ENCODE measurements around the gene STARD5.
A peak's percentile ranks its signal among the peaks of the same experiment; 100 is the strongest.
"Not testable (repeated sequence)": the region's sequence is repeated elsewhere in the genome, so short reads cannot be mapped to it uniquely, and the experiment has no call there.

The STARD5 gene

DNA sequence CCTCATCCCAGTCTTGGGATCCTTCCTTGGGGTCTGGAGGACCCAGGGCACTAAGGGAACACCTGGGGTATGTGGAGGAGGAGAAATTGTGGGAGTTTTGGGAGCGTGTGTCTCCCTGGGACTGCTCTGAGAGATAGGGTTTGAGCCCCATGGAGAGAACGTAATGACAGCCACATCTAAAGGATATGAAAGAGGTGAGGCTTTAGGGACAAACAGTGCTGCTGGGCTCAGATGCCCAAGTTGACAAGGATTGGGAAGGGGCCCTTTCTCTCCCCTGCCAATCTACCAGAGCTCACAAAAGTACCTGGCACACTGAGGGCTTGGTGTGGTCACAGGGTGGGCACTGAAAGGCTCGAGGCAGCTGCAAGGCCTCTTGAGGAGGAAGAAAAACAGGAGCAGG is 13.3 kb upstream of the STARD5 start:
- no peak for DNase-seq

DNA sequence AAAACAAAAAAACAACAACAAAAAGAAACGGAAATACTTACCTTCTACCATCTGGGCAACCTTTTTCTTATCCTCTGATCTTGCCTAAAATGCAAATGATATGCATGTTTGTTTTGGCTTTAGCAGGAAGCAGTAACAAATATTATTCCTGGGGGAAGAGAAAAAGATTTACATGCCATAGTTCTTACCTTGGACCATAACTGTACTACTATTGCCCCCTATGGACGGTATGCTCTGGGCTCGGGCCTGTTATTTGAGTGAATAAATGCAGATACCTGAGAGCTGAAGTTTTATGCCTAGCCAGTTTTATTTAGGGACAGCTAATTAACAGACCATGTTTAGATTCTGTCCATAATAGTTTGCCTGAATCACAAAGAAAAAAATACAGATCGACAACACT is 12.6 kb upstream of the STARD5 start:
- DNase-seq: peak; percentile 33

DNA sequence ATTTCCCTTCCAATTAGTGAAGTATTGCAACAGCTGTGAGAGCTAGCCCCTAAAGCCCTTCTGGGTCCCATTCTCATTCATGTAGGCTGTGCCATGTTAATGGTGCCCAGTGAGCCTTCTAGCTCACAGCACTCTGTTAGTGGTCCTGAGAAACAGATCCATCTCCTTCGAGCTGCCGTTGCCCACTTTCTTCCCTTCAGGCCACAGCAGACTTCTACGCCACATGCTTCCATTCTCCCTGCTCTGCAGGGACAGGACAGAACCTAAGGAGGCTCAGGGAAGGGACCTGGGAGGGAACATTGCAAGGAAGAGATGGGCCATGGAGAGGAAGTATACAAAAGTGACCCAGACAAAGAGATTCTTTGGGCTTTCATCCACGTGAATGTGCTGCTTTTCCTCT is 11.7 kb upstream of the STARD5 start:
- DNase-seq: no peak

DNA sequence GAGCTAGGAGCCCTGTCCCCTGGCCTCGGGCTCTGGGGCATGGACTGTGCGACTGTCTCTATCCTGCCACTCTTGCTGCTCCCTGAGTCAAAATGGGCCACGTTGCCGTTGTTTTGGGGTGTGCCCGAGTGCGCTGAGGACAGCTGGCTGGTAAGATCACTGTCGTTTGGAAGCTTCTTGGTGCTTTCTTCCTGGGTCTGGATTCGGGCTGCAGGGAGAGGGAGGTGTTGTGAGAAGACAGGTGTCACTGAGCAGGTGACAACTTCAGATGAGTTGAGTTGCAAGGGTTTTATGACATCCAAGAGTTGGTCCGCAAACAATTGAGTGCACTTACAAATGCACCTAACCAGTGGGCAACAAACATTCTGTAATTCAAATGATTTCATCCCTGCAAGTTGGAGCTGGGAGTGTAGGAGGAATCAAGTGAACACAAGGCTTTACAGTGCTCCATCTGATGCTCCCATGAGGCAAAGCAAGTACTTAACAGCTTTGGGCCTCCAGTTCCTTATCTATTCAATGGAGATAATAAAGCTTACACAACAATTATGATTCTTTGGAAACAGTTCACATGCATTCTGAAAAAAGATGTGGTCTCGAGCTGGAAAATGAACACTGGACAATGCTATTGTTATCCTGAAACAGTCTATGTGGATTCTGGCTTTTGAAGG is 11.0 kb upstream of the STARD5 start:
- no peak for DNase-seq

DNA sequence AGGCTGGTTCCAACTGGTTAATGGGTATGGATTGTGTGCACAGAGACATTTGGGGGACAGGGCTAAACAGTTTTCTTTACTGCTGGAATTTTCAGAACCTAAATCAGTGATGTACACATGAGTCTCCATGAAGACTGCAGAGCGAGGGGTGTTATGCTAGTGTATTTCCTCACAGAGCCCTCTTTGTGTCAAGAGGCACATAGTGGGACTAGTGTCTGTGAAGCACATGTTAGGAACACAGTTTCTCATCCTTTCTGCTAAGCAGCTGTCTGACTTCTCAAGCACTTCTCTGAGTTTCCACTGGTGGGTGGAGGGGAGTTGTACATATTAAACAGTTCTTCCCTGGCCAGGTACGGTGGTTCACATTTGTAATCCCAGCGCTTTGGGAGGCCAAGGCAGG is 9.4 kb upstream of the STARD5 start:
- DNase-seq: no peak

DNA sequence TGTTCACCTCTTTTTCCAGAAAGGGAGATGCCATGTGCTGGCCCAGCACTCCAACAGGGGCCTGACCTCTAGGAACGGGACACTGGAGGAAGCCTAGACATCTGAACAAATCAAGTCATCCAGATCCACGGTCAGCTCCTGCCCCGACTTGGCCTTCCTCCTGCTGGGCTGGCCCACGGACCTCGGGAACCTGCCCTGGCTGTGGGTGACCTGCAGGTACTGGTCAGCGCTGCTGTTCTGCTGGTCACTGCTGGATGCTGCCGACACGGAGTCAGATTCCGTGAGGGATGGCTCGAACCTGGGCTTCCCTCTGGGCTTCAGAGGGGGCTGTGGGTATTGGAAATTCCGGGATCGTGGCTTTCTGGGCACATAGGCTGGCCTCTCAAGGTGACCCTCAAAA is 8.4 kb upstream of the STARD5 start:
- DNase-seq: no peak

DNA sequence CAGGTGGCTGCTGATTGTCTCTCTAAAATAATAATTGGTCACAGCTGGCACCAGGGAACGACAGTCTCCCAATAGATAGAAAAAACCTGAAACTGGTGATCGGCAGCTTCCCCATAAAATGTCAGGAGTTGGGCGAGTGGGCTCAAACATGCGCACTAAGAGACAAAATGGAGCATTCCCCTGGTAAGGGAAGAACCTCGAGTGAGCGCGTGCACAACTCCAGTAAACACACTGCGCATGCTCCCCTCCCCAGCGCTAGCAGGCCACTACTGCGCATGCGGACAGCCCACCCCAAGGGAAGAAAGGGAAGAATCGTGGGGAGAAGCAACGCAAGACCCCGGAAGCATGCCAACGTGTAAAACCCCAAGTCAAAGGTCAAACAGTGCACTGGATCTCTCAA is 7.7 kb upstream of the STARD5 start:
- DNase-seq: no peak

DNA sequence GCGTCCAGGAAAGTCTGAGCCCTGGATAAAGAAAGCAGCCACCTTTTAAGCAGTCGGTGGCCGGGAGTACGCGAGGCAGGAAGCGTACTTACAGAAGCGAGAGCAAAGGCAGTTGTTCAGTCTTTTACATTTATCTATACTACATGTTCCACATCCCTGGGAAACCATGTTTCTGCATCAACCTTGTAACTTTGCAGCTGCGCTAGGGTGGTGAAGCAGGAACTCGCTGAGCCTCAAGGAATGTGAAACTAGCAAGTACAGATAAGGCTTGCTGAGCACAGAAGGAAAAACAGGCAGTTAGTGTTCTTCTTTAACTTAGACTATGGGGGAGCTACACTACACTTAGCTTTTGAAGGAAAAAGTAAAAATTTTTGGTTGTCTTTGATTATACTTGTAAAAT is 7.2 kb upstream of the STARD5 start:
- not testable (repeated sequence) for DNase-seq

DNA sequence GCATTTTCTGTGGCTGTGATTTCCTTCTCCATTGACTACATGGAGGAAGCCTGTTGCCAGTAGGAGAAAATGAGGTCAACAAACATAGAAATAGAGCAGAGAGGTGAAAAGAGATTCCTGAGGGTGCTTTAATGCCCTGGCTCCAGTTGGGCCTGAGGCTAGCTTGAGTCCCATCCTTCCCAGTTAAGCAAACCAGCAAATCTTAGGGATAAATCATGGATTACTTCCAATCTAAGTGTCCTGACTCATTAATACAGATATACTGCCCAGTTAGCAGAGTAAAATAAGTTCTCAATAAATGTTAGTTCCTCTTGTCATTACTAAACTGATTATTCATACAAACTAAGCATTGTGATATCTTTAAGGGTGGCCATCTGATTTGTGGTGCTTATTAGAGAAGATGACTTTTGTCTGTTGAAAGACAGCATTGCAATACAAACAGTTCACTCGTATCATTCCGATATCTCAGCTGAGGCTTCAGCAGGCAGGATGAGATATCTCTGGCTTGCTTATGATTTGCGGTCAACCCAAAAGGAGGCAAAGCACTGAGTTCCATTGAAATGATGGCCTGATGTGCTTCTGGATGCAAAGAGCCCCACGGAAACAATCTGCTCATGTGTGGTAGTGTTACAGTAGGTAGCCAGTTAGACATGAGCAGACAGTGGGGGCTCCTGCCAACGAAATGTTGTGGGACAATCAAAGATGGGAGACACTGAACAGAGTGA is 6.6 kb upstream of the STARD5 start:
- DNase-seq: no peak

DNA sequence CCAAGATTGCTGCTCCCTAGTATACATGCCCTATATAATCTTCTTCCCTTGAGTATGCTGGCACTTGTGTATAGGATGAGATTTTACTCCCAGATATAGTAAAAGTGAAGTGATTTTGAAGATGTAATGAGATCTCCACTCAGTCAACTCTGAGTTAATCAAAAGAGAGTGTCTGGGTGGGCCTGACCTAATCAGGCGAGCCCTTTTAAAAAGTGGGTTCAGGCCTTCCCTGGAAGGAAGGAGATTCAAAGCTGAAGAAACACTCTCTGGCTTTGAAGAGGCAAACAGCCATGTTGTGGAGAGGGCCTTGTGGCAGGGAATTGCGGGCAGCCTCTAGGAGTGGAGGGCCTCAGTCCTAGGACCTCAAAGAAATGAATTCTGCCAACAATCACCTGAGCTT is 5.5 kb upstream of the STARD5 start:
- DNase-seq: no peak

DNA sequence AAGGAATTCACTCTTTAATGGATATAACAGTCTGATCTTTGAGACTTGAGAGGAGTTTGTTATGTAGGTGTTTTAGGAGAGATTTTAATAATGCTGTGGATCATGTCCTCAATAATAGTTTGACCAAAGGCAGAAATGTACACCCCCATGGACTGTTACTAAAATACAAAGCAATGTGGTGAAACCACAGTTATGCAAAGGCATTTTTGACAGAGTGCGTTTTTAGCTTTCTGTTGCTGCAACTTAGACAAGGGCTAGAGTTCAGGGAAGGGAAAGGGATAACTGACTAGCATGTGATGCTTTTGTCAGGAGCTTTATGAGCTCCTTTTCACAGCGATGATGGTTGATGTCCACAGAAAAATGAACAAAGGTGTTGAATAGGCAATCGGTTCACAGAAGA is 3.6 kb upstream of the STARD5 start:
- no peak for DNase-seq

DNA sequence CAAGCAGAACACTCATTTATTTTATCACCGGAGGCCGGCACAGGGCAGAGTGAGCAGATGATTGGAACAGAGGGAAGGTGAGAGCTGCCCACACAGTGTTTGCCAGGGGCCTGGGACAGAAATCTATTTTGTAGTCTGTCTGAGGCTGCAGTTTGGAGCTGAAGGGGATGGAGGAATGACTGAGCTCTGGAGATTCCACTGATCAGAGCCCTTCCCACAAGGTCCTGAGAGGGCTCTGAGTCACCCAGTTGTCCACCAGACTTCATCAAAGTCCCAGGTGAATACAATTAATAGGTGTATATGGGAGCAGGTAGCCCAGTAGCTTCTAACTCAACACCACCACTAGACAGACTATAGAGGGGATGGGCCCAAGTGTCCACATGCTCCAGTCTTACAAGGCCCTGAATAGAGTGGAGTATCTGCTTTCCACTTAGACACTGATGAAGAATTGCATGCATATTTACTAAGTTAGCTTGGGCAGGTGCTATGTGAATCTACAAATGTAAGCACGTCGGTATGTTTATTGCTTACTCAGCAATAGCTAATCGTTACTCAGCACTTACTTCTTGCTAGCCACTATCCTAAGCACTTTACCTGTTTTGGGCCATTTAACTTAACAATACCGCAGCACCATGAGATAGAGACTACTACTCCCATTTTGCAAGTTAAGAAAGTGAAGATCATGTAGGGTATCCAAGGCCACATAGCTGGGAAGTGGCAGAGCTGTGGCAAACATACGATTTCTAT is 2.7 kb upstream of the STARD5 start:
- DNase-seq: no peak

DNA sequence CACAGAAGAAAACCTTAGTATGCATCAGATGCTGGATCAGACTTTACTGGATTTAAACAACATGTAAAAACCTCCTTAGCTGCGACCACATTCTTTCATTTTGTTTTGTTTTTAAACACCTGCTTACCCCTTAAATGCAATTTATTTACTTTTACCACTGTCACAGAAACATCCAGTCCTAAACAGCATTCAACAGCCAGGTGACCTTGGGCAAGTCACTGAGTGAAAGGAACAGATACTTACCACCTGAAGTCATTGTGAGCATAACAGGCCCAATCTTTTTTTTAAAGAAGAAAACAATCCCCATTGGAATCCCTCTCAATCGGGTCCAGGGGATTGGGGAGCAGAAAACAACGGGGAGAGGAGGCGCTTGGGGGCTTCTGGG is 390 bp downstream of the STARD5 start:
- DNase-seq: no peak

DNA sequence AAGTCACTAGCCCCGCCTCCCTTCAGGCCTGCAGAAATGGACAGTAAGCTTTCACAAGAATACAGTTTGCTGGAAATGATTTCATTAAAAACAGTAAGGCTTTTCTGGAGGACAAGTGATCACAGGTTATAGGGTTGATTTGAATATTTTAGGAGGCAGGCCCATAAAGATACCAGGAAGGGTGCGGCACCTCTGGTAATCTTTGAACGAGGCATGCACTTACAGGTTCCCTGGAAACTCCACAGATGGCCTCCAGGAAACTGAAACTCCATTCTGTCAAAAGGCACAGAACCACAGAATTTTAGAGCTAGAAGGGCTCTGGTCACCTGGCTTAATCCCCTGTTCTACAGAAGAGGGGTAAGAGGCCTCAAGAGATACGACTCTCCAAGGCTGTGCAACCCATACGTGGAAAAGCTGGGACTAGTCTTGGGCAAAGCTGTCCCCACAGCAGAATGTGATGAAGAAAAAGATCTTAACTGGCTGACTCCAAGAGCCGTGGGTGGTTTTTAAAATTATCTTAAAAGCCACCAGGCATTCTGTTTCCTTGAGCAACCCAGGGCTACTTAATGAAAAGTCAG is 1.2 kb downstream of the STARD5 start:
- DNase-seq: no peak

DNA sequence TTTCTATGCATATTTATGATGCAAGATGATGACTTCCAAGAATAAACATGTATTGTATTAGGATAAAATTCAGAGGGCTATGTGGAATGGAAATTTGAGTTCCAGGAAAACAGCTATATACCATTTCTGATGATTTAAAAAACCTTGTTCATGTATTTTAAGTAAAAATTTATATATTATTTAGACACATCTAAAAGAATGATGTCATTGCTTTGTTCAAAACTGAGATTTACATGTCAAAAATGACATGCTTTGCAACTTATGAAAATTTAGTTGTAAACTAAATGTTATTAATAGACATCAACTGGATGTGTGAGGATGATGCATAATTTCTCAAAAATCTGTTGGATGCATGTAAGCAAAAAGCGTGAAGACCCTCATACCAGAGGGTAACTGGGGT is 2.3 kb downstream of the STARD5 start:
- no peak for DNase-seq

DNA sequence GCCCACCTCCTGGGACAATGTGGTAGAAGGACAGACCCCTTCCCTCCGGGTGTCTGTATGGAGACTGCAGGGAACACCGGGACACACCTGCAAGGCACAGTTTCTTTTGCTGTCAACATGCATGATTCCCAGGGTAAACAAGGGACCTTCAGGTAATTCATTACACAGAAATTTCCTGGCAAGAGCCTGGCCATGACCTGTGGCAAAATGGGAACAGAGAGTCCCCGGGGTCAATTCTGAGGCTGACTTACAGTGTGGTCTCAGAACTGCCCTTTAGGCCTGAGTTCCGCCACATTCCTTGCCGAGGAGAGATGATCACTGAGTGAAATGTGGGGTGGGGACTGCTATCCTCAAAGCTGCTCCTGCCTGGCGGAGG is 6.3 kb downstream of the STARD5 start:
- DNase-seq: no peak

DNA sequence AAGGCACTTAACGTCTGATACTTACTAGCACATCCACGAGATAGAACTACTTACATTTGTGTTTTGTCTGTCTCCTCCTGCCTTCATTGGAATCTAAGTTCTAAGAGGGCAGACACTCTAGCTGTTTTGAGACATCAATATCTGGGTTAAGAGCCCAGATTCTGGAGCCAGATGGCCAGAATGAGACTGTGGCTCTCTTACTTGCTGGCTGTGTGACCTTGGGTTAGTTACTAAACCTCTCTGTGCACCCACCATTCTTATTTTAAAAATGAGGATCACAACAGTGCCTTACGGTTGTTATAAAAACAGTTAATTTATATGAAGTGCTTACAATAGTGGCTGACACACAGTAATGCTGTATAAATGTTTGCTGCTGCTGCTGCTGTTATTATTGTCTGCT is 7.7 kb downstream of the STARD5 start:
- DNase-seq: no peak

DNA sequence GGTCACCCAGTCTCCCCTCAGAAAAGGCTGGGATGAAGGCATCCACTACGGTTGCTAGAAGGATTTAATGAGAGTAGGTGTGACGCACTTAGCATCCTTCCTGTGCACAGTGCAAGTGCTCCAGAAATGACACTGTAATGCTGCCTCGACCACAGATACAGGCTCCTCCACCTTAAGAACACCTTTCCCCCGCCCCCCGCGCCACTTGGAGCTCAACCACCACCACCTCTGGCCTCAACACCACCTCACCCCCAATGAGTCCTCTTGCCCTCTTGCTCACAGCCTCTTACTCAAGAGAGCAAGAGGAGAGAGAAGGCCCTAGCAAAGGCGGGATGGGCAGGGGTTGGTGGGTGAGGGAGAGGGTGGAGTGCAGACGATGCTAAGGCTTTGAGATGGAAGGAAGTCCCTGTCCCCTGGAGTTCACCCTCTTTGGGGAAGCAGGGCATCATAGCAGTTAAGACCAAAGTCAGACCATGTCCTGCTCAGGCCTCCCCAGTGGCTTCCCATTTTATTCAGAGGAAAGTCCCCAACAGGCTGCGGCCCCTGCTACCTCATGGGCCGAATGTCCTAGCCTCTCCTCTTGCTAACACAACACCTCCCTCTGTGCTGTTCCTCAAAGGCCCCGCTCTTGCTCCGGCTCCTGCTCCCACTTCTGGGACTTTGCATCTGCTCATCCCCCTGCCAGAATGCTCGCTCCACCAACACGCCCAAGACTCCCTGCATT is 8.3 kb downstream of the STARD5 start:
- DNase-seq: no peak

DNA sequence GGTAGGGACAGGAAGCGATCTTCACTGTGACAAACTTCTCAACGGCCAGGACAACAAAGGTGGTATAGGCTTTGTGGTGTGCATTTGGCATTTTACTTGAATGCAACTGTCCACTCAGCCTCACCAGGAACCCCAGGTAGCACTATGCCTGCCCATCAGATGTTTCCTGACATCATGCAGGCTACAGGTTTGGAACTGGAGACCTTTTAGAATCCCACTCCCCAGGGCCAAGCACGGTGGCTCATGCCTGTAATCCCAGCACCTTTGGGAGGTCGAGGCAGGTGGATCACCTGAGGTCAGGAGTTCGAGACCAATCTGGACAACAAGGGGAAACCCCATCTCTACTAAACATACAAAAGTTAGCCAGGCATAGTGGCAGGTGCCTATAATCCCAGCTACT is 9.6 kb downstream of the STARD5 start:
- no peak for DNase-seq

DNA sequence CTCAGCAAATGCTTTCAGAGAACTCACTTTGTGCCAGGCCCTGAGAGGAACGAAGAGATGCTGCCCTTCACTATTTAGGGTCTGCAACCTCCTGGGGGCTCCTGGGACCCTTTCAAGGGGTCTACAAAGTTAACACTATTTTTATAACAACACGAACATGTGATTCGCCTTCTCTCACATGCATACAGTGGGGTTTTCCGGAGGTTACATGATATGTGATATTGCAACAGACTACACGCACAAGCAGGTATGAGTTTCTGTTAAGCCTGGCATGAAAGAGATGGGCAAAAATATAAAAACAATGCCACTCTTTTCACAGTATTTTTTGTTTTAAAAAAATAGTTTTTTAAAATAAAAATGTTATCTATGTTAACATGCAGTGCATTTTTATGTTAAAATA is 10.3 kb downstream of the STARD5 start:
- DNase-seq: no peak

DNA sequence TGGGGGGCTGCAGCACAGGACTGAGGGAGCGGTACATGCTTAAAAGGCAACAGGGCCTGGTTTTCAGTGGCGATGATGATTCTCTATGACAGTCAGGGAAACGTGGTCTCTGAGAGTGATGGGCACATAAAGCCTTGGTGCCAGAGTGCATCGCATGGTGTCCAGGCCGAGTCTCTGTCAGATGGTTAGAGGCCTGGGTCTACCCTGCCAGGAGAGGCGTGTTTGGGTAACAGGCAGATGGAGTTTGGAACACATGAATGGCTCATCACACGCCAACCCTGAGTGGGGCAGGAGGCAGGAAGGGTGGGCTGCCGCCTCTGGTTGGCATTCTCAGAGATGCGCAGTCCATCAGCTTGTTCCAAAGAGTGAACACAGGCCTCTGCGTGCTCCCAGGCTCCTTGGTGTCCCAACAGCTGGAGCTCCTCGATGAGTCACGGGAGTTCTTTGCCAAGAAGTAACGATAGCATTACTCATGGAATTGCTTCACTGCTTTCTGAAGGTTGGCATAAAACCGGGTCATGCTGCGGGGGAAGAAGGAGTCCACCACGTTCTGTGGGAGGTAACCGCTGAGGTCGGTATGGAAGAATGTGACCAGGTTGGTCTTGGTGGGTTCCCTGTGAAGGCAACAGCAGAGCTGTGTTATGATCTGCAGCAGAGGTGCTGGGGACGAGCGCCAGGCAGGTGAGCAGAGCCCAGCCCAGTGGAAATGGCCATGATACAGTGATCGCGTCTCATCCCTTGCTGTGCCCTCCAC is 11.0 kb downstream of the STARD5 start:
- no peak for DNase-seq

DNA sequence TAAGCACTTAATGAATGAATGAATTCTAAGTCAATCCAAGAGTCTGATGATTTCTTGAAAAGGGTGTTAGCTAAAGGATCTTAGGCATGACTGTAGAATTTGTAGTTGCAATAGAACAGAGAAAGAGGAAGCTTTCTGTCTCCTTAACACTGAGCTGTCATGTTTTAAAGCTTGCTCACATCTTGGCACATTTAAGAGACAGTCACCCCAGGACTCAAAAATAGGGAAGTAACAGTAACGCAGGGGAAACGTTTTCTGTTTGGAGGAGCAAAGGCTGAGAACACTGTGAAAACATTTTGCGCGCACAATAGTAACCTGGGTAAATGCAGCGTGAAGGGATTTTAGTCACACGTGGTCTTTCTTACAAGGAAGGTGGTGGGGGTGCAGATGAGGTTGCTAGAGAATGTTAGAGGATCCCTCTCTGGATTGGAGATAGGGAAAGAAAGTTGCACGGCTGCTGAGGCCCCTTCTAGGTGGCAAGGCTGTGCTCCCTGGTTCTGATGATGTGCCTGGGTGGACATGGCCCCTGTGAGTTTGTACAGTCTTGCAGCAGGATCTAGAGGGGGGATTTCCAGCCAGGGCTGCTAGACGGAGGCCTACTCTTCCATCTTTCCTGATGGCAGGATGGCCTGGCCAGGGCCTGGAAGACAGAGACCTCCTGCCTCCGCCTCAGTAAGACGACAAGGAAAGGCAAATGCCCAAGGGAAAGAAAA is 12.0 kb downstream of the STARD5 start:
- DNase-seq: no peak

Measured in activated naive CD4-positive, alpha-beta T cell treated with Interleukin-2 at 50 U/mL for 16 hours (primary cell).